GM19099 (cell line): ENCODE measurements around the gene DSC2.

Experiments used
- POLR2A ChIP-seq: IDR thresholded peaks from 3 replicates; pipeline ENCODE4 v1.6.1; 2011; ENCODE audit warnings: low read depth; ENCODE audit not compliant: insufficient read length; ENCODE audit errors: extremely low read depth

Gene DSC2

DNA sequence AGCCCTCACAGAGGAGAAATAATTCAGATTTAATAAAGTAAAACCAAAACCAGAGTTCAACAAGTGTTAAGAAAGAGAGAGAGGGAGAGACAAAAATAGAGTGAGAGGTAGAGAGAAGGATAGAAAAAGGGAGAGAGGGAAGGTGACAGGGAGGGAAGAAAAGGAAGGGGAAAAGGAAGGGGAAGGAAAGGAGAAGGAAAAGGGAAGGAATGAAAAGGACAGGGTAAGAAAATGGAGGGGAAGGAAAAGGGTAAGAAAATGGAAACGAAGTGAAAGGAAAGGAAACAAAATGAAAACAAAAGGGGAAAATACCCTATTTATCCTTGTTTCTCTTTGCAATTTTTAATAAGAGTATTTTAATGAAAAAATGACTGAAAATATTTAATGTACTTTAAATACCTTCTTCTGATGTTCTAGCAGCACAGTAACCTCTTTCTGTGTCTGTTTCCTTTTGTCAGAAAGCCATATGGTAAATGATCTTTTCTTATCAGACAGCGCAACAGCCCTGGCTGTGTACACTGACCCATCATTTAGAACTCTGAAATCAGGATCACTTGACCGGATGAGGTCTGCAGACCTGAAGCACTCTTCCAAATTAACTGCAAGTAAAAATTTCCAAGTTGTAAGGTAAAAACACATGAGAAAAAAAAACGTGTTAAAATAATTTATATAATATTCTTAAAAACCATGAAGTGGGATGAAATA lies 71.5 kb downstream of the DSC2 start:
- TF ChIP-seq POLR2A: no peak

DNA sequence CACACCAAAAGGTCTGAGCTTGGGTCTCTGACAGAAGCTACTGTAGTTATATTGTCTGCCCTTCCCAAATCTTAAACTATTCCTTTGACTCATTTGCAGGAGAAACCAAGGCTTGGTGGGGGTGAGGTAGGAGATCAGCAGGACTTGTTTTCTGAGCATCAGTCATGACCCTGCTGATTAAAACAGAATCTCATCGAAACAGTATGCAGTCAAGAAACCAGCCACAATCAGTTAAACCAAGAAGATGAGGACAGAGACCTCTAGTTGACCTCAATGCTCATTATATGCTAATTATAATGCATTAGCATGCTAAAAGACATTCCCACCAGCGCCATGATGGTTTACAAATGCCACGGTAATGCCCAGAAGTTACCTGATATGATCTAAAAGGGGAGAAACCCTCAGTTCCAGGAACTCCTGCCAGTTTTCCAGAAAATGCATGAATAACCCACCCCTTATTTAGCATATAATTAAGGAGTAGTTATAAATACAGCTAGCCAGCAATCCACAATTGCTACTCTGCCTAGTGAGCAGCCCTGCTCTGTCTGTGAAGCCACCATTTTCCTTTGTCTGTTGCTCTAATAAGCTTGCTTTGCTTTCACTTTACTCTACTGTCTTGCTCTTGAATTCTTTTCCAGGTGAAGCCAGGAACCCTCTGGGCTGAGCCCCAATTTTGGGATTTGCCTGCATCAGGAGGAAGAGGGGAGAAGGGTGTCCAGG lies 86.3 kb downstream of the DSC2 start:
- TF ChIP-seq POLR2A: no peak

DNA sequence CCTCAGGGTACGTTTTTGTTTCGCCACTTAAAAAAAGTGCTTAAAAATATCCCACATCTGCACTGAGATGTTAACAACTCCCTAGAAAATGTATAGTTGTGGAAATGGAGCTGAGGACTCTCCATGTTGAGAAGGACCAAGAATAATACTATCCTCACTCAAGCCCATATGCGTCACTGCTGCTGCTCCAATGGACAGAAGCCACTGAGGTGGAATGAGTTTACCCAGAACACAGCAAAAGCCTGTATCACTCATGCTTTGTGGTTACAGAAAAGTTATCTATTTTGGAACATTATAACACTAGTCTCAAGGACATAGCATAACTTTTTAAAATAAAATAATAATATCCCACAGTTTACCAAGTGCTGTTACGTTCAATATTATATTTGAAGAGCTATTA lies 91.6 kb downstream of the DSC2 start:
- no peak for TF ChIP-seq POLR2A
